Colonic mucosa (tissue), 4 donors: ENCODE results near the gene SLC12A7. TPM values are rescaled to one million over a fixed set of nuclear protein-coding genes. Genes with fewer than 3 reads are reported as not detected.

Experiments used
- DNase-seq: peaks from one replicate; pipeline ENCODE4 v3.0.0-alpha.2; 2020
- H3K27ac ChIP-seq: fragments of 200-600 bp; one replicate; pipeline ENCODE4 v1.8.0; 2021
- H3K27me3 ChIP-seq: fragments of 200-600 bp; one replicate; pipeline ENCODE4 v1.8.0; 2021
- H3K36me3 ChIP-seq: fragments of 200-600 bp; one replicate; pipeline ENCODE4 v1.8.0; 2021
- H3K4me1 ChIP-seq: fragments of 200-600 bp; one replicate; pipeline ENCODE4 v1.8.0; 2021; ENCODE audit warnings: mild to moderate bottlenecking
- H3K4me3 ChIP-seq: fragments of 200-600 bp; one replicate; pipeline ENCODE4 v1.8.0; 2021
- H3K9ac ChIP-seq, 2 donors: one replicate each; pipeline ENCODE4 v1.7.0; 2013; ENCODE audit warnings: control low read depth in 2 of 2, low read depth in 2 of 2, low read length in 2 of 2
- H3K9me3 ChIP-seq: fragments of 200-600 bp; one replicate; pipeline ENCODE4 v1.8.0; 2021
- intact Hi-C: fragments of 100-400 bp; cut with DNase I; formaldehyde crosslinking; loops from one replicate; pipeline ENCODE4 v1.14.1; 2022
- total RNA-seq, 2 donors: library from RNA; stranded (reverse); fragmentation: NEBNext Ultra II Directional in 1 of 2; extraction: Animal tissue kit (Norgen Biotek cat#: 25700) in 1 of 2; gene quantifications; one replicate each; pipeline ENCODE4 v1.2.1, GENCODE V29; 2021
- TF ChIP-seq, protein P1 (sequence below): fragments of 200-600 bp; IDR thresholded peaks from one replicate; pipeline ENCODE4 v1.8.0; 2022; ENCODE audit warnings: antibody characterized with exemption, mild to moderate bottlenecking
- donor health status: healthy.
- donor health status: DM: no; HTN: no; CAD: no.
- donor health status: DM: no; HTN: no; CAD: no.

SLC12A7 gene
- total RNA-seq, 2 donors from 2014 or later, result 64.6 to 81.2 TPM

DNA sequence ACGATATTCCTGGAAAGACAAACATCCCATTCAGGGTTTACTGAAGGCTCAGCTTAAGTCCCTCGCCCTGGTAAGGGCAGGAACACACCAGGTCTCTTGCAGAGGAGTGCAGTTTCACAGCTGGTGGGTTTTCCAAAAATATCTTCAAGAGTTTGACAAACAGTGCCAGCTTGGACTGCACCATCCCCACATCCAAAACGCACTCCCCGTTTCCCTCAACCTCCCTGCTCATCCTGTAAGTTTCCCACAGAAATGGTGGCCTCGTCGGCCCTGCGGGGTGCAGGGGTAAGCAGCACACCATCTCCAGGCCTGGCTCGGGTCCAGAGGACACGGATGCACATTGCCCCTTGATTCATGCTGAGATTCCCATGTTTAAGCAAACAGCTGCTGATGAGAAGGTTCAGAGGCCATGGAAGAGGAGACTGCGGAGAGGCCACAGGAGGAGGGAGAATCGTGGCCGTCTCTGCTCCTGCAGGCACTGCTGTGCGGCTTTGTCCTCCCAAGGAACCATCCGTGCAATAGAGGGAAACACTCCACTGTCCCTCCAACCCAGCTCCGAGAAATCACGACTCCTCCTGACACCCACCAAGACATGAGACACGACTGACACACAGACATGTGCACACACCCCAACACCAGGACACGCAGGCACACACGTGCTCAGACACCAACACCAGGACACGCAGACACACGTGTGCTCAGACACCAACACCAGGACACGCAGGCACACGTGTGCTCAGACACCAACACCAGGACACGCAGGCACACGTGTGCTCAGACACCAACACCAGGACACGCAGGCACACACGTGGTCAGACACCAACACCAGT lies 24.0 kb upstream of the SLC12A7 start:
- H3K9me3 ChIP-seq, result no peaks in the 10 kb centered on the region
- peaks cover 16% of the 10 kb centered on the region for H3K4me1 ChIP-seq
- H3K36me3 ChIP-seq, result no peaks in the 10 kb centered on the region
- H3K27me3 ChIP-seq, result no peaks in the 10 kb centered on the region
- intact Hi-C loops, result loop anchor here (5.0 kb wide), 1 partner anchor 129 kb away; the partner anchor contains the start of gene NKD2
- H3K4me3 ChIP-seq, result no peak overlapping the region
- TF ChIP-seq, protein P1, sequence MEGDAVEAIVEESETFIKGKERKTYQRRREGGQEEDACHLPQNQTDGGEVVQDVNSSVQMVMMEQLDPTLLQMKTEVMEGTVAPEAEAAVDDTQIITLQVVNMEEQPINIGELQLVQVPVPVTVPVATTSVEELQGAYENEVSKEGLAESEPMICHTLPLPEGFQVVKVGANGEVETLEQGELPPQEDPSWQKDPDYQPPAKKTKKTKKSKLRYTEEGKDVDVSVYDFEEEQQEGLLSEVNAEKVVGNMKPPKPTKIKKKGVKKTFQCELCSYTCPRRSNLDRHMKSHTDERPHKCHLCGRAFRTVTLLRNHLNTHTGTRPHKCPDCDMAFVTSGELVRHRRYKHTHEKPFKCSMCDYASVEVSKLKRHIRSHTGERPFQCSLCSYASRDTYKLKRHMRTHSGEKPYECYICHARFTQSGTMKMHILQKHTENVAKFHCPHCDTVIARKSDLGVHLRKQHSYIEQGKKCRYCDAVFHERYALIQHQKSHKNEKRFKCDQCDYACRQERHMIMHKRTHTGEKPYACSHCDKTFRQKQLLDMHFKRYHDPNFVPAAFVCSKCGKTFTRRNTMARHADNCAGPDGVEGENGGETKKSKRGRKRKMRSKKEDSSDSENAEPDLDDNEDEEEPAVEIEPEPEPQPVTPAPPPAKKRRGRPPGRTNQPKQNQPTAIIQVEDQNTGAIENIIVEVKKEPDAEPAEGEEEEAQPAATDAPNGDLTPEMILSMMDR, result no peak
- no peak overlapping the region for H3K9ac ChIP-seq
- DNase-seq, result no peak
- no peak overlapping the region for H3K27ac ChIP-seq

DNA sequence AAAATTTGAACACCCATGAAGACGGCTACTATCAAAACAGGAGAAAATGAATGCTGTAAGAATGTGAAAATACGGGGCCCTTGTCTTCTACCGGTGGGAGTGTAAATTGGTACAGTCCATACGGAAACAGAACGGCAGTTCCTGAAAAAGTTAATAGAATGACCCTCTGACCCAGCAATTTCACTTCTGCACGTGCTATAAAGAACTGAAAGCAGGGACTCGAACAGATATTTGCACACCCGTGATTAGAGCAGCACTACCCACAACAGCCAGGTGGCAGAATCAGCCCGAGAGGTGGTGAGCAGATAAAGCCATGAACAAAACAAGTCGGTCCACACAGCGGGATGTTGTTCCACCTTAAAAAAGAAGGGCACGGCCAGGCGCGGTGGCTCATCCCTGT lies 22.6 kb upstream of the SLC12A7 start:
- H3K27ac ChIP-seq, result no peak overlapping the region
- no peak for DNase-seq

DNA sequence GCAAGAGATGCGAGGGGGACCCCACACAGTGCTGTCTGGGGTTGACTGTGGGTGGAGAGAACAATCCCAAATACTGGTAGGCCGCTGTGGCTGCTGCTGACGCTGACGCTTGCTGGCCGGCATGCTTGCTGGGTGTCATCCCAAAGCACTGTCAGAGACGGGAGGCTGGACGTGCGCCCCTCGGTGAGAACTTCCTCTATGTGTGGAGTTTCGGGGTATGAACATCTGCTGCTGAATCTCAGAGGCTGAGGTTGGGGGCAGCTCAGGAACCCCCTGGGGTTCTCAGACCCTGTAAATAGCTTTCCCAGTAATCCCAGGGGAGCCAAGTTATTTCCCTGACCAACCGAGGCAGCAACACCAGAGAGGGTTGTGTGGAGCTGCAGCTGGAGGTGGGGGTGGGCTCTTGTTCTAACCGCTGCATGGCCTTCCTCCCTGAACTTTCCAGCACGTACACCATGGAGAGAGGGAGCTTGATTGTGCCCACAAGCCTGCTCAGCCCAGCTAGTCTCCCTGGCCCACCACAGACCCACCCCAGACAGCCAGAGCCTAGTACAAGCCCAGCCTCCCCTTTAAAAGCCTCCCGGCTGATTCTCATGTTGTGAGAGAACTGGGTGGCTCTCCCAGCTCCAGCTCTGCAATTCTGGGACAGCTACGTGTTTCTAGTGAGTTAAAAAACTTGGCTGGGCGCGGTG lies 21.8 kb upstream of the SLC12A7 start:
- intact Hi-C loops, result no loop called here
- H3K27ac ChIP-seq, result no peak overlapping the region
- no peaks in the 10 kb centered on the region for H3K9me3 ChIP-seq
- H3K9ac ChIP-seq, result no peak overlapping the region
- no peaks in the 10 kb centered on the region for H3K36me3 ChIP-seq
- no peaks in the 10 kb centered on the region for H3K27me3 ChIP-seq
- peaks cover 9% of the 10 kb centered on the region for H3K4me1 ChIP-seq
- TF ChIP-seq, protein P1, result no peak
- DNase-seq, result no peak
- no peak overlapping the region for H3K4me3 ChIP-seq

More for the DNA sequence above, 22.6 kb upstream of the SLC12A7 start:
- Histone ChIP-seq H3K27me3 (no peaks in the 10 kb centered on the region), H3K9me3 (no peaks in the 10 kb centered on the region), H3K4me1 (peaks cover 9% of the 10 kb centered on the region), H3K36me3 (no peaks in the 10 kb centered on the region), H3K9ac (no peak overlapping the region), H3K4me3 (no peak overlapping the region)
- TF ChIP-seq, protein P1, result peak; percentile 14
- intact Hi-C loops, result no loop called here

DNA sequence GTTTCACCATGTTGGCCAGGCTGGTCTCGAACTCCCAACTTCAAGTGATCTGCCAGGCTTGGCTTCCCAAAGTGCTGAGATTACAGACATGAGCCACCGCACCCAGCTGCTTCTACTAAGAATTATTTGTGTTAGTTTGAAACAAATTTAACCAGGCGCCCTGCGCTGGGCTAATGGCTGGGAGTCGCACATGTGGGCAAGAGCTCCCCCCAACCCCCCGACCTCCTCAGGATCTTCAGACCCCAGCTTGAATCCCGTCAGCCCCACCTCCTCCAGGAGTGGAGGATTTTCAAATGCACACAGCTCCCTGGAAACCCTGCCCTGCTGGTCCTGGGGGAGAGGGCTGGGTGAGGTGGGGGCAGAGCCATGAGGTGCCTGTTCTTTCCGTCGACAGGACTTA lies 21.2 kb upstream of the SLC12A7 start:
- Histone ChIP-seq H3K9me3 (no peaks in the 10 kb centered on the region), H3K27me3 (no peaks in the 10 kb centered on the region), H3K4me3 (no peak overlapping the region), H3K9ac (no peak overlapping the region), H3K36me3 (no peaks in the 10 kb centered on the region), H3K27ac (no peak overlapping the region), H3K4me1 (peaks cover 12% of the 10 kb centered on the region)
- DNase-seq, result no peak
- TF ChIP-seq, protein P1, result no peak
- intact Hi-C loops, result no loop called here

DNA sequence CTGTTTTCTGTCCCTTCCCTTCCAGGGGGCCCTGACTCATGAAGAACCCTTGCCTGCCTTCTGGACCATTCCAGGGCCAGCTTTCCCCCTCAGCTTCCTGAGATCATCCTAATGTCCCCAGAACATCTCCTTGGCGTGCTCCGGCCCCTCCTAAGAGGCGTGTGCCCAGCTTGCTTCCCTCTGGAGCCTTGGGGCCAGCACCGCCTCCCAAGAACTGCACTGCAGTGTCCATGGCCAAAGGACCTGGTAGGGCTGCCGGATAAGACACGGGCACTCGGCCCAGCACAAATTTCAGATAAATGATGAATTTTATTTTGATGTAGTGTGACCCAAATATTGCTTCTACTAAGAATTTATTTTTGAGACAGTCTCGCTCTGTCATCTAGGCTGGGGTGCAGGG lies 20.7 kb upstream of the SLC12A7 start:
- intact Hi-C loops, result no loop called here
- Histone ChIP-seq H3K27me3 (no peaks in the 10 kb centered on the region), H3K4me3 (no peak overlapping the region), H3K9ac (no peak overlapping the region), H3K9me3 (no peaks in the 10 kb centered on the region), H3K27ac (no peak overlapping the region), H3K4me1 (peaks cover 9% of the 10 kb centered on the region), H3K36me3 (no peaks in the 10 kb centered on the region)
- TF ChIP-seq, protein P1, result no peak
- DNase-seq, result no peak
